Measurements from ENCODE around the gene KCNQ1. TPM values are rescaled to one million over a fixed set of nuclear protein-coding genes. Genes with fewer than 3 reads are reported as not detected.

Gene KCNQ1
- total and polyA plus RNA-seq, 9 of the 15 experiments (the other 6 are each of a cell fraction or from before 2014, with no cell fraction given), result 0.44 TPM; not detected in 8

DNA sequence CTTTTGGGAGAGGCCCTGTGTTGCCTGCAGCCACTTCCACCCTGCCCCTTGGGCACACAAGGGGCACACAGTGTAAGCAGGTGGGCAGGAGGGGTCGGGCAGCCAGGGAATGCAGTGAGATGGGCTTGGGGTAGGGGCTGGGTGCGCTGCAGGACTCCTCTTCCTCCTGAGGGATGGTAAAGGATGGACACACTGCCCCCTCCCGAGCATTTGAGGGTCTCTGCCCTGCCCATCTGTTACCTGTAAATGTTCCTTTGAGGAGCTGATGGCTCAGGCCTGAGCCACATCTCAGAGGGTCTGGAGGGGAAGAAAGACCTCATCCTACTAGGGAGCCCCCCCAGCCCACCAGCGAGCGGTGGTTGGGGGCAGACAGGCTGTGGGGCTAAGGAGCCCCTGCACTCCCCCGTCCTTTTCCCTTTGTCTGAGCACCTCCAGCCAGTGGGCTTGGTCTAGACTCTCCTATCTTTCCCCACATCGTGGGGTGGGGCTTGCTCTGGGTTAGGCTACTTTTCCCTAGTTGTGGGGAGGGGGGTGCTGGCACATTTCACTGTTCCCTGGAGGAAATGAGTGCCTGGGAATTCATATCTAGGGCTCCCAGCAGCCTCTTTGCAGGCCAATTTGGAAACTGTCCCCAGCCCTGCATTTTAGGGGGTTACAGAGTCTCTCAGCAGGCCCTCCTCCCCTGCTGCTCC is 46.0 kb upstream of the KCNQ1 start (continued):
- TF ChIP-seq, protein P1, sequence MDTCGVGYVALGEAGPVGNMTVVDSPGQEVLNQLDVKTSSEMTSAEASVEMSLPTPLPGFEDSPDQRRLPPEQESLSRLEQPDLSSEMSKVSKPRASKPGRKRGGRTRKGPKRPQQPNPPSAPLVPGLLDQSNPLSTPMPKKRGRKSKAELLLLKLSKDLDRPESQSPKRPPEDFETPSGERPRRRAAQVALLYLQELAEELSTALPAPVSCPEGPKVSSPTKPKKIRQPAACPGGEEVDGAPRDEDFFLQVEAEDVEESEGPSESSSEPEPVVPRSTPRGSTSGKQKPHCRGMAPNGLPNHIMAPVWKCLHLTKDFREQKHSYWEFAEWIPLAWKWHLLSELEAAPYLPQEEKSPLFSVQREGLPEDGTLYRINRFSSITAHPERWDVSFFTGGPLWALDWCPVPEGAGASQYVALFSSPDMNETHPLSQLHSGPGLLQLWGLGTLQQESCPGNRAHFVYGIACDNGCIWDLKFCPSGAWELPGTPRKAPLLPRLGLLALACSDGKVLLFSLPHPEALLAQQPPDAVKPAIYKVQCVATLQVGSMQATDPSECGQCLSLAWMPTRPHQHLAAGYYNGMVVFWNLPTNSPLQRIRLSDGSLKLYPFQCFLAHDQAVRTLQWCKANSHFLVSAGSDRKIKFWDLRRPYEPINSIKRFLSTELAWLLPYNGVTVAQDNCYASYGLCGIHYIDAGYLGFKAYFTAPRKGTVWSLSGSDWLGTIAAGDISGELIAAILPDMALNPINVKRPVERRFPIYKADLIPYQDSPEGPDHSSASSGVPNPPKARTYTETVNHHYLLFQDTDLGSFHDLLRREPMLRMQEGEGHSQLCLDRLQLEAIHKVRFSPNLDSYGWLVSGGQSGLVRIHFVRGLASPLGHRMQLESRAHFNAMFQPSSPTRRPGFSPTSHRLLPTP (IDR thresholded peaks at IDR 0.05; ENCODE audit: borderline replicate concordance, extremely low read depth, insufficient read length), result no peak
- no peak for TF ChIP-seq IFI16 (CRISPR knock-in tag; IDR thresholded peaks at IDR 0.05)
- no peak for TF ChIP-seq NCOA6 (IDR thresholded peaks at IDR 0.05)
- TF ChIP-seq ZNF24 (IDR thresholded peaks at IDR 0.05), result no peak
- TF ChIP-seq MECOM (CRISPR knock-in tag; IDR thresholded peaks at IDR 0.05), result no peak
- no peak for TF ChIP-seq EP400 (IDR thresholded peaks at IDR 0.05)
- TF ChIP-seq, protein P2, sequence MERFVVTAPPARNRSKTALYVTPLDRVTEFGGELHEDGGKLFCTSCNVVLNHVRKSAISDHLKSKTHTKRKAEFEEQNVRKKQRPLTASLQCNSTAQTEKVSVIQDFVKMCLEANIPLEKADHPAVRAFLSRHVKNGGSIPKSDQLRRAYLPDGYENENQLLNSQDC (CRISPR knock-in tag; IDR thresholded peaks at IDR 0.05), result no peak
- TF ChIP-seq POU5F1 (IDR thresholded peaks at IDR 0.05; ENCODE audit: borderline replicate concordance, low read depth, low read length, partially characterized antibody), result no peak
- TF ChIP-seq POLR2A (conservative IDR thresholded peaks at IDR 0.05), result no peak
- no peak for TF ChIP-seq DPF2 (IDR thresholded peaks at IDR 0.05)
- TF ChIP-seq CBX3 (IDR thresholded peaks at IDR 0.05; ENCODE audit: borderline replicate concordance in 1 of 2, low read length in 2 of 2), result no peak
- TF ChIP-seq KDM2B (CRISPR knock-in tag; IDR thresholded peaks at IDR 0.05), result no peak
- TF ChIP-seq, protein P3, sequence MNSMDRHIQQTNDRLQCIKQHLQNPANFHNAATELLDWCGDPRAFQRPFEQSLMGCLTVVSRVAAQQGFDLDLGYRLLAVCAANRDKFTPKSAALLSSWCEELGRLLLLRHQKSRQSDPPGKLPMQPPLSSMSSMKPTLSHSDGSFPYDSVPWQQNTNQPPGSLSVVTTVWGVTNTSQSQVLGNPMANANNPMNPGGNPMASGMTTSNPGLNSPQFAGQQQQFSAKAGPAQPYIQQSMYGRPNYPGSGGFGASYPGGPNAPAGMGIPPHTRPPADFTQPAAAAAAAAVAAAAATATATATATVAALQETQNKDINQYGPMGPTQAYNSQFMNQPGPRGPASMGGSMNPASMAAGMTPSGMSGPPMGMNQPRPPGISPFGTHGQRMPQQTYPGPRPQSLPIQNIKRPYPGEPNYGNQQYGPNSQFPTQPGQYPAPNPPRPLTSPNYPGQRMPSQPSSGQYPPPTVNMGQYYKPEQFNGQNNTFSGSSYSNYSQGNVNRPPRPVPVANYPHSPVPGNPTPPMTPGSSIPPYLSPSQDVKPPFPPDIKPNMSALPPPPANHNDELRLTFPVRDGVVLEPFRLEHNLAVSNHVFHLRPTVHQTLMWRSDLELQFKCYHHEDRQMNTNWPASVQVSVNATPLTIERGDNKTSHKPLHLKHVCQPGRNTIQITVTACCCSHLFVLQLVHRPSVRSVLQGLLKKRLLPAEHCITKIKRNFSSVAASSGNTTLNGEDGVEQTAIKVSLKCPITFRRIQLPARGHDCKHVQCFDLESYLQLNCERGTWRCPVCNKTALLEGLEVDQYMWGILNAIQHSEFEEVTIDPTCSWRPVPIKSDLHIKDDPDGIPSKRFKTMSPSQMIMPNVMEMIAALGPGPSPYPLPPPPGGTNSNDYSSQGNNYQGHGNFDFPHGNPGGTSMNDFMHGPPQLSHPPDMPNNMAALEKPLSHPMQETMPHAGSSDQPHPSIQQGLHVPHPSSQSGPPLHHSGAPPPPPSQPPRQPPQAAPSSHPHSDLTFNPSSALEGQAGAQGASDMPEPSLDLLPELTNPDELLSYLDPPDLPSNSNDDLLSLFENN (IDR thresholded peaks at IDR 0.05; ENCODE audit: low read depth in 2 of 2, low read length in 2 of 2), result peak in 1 of 2 experiments; percentile 65; a peak in 1 of 4 replicates
- TF ChIP-seq MAZ (CRISPR knock-in tag; conservative IDR thresholded peaks at IDR 0.05 in 1 of 2, IDR thresholded peaks at IDR 0.05 in 1 of 2), result peak in 1 of 2 experiments; percentile 45; a peak in 1 of 4 replicates
- TF ChIP-seq, protein P4, sequence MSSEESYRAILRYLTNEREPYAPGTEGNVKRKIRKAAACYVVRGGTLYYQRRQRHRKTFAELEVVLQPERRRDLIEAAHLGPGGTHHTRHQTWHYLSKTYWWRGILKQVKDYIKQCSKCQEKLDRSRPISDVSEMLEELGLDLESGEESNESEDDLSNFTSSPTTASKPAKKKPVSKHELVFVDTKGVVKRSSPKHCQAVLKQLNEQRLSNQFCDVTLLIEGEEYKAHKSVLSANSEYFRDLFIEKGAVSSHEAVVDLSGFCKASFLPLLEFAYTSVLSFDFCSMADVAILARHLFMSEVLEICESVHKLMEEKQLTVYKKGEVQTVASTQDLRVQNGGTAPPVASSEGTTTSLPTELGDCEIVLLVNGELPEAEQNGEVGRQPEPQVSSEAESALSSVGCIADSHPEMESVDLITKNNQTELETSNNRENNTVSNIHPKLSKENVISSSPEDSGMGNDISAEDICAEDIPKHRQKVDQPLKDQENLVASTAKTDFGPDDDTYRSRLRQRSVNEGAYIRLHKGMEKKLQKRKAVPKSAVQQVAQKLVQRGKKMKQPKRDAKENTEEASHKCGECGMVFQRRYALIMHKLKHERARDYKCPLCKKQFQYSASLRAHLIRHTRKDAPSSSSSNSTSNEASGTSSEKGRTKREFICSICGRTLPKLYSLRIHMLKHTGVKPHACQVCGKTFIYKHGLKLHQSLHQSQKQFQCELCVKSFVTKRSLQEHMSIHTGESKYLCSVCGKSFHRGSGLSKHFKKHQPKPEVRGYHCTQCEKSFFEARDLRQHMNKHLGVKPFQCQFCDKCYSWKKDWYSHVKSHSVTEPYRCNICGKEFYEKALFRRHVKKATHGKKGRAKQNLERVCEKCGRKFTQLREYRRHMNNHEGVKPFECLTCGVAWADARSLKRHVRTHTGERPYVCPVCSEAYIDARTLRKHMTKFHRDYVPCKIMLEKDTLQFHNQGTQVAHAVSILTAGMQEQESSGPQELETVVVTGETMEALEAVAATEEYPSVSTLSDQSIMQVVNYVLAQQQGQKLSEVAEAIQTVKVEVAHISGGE (CRISPR knock-in tag; IDR thresholded peaks at IDR 0.05), result no peak
- TF ChIP-seq, protein P5, sequence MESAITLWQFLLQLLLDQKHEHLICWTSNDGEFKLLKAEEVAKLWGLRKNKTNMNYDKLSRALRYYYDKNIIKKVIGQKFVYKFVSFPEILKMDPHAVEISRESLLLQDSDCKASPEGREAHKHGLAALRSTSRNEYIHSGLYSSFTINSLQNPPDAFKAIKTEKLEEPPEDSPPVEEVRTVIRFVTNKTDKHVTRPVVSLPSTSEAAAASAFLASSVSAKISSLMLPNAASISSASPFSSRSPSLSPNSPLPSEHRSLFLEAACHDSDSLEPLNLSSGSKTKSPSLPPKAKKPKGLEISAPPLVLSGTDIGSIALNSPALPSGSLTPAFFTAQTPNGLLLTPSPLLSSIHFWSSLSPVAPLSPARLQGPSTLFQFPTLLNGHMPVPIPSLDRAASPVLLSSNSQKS (CRISPR knock-in tag; IDR thresholded peaks at IDR 0.05), result no peak
